Upper lobe of right lung (tissue), 1 donor: ENCODE data around the gene TMEM63C. TPM values are rescaled to one million over a fixed set of nuclear protein-coding genes. Genes with fewer than 3 reads are reported as not detected.

Source experiments
- ATAC-seq: fragments of 200-7000 bp; cut with Tn5 transposase; one replicate; pipeline ENCODE4 v1.9.1; 2020; ENCODE audit warnings: mild to moderate bottlenecking, moderate library complexity
- DNase-seq: peaks from one replicate; pipeline ENCODE4 v3.0.0-alpha.2; 2020
- H3K27ac ChIP-seq: fragments of 200-600 bp; one replicate; pipeline ENCODE4 v1.8.0; 2022
- H3K27me3 ChIP-seq: fragments of 200-600 bp; one replicate; pipeline ENCODE4 v1.8.0; 2022; ENCODE audit warnings: mild to moderate bottlenecking
- H3K36me3 ChIP-seq: fragments of 200-600 bp; one replicate; pipeline ENCODE4 v1.8.0; 2022
- H3K4me1 ChIP-seq: fragments of 200-600 bp; one replicate; pipeline ENCODE4 v1.8.0; 2022
- H3K4me3 ChIP-seq: fragments of 200-600 bp; one replicate; pipeline ENCODE4 v1.8.0; 2022; ENCODE audit warnings: mild to moderate bottlenecking
- H3K9me3 ChIP-seq: fragments of 200-600 bp; one replicate; pipeline ENCODE4 v1.8.0; 2022
- CTCF ChIP-seq: fragments of 200-600 bp; IDR thresholded peaks from one replicate; pipeline ENCODE4 v1.8.0; 2022; ENCODE audit warnings: antibody characterized with exemption
- intact Hi-C: fragments of 100-400 bp; cut with DNase I; formaldehyde crosslinking; loops from one replicate; pipeline ENCODE4 v1.11.0; 2022
- total RNA-seq: library from RNA; stranded (reverse); fragmentation: NEBNext Ultra II Directional; extraction: Animal tissue kit (Norgen Biotek cat#: 25700); gene quantifications from one replicate; pipeline ENCODE4 v1.2.1, GENCODE V29; 2021
- donor health status: DM: no; HTN: yes; CAD: no; lungs with severe emphysema.

TMEM63C gene
- total RNA-seq, 1 donor from 2014 or later, result 0.06 TPM

GRCh38 chr14:77139540-77140358 lies 41.8 kb upstream of the TMEM63C start:
- Histone ChIP-seq H3K4me3 (no peak overlapping the region), H3K9me3 (no peaks in the 10 kb centered on the region), H3K4me1 (peaks cover 13% of the 10 kb centered on the region), H3K27me3 (peaks cover 93% of the 10 kb centered on the region), H3K27ac (no peak overlapping the region), H3K36me3 (no peaks in the 10 kb centered on the region)
- ATAC-seq, result peak; percentile 42
- no peak for DNase-seq
- intact Hi-C loops, result no loop called here
- peak; percentile 35 for TF ChIP-seq CTCF

GRCh38 chr14:77140359-77141213 lies 41.0 kb upstream of the TMEM63C start:
- H3K36me3 ChIP-seq, result no peaks in the 10 kb centered on the region
- H3K4me3 ChIP-seq, result no peak overlapping the region
- H3K4me1 ChIP-seq, result peaks cover 13% of the 10 kb centered on the region
- peaks cover 94% of the 10 kb centered on the region for H3K27me3 ChIP-seq
- ATAC-seq (no peak), DNase-seq (no peak)
- H3K9me3 ChIP-seq, result no peaks in the 10 kb centered on the region
- no peak for TF ChIP-seq CTCF
- no peak overlapping the region for H3K27ac ChIP-seq
- intact Hi-C loops, result no loop called here

GRCh38 chr14:77141214-77142004 lies 40.2 kb upstream of the TMEM63C start, which contains the start of gene ZDHHC22:
ZDHHC22 (minus strand) TSS chr14:77141791; CDS start chr14:77139738, 2,053 bp downstream.
- DNase-seq (no peak), ATAC-seq (peak; percentile 32)
- intact Hi-C loops, result no loop called here
- H3K9me3 ChIP-seq, result no peaks in the 10 kb centered on the region
- H3K27me3 ChIP-seq, result peaks cover 97% of the 10 kb centered on the region
- TF ChIP-seq CTCF, result peak; percentile 26
- H3K4me3 ChIP-seq, result peak within 1 kb of the TSS; percentile 26
- no peaks in the 10 kb centered on the region for H3K36me3 ChIP-seq
- peaks cover 13% of the 10 kb centered on the region for H3K4me1 ChIP-seq
- H3K27ac ChIP-seq, result no peak within 1 kb of the TSS

GRCh38 chr14:77142005-77142800 lies 39.4 kb upstream of the TMEM63C start:
- peaks cover 98% of the 10 kb centered on the region for H3K27me3 ChIP-seq

More at GRCh38 chr14:77142005-77142800, 39.4 kb upstream of the TMEM63C start:
- intact Hi-C loops, result no loop called here
- DNase-seq (no peak), ATAC-seq (no peak)
- no peak overlapping the region for H3K4me3 ChIP-seq
- TF ChIP-seq CTCF, result no peak
- H3K36me3 ChIP-seq, result no peaks in the 10 kb centered on the region
- H3K9me3 ChIP-seq, result no peaks in the 10 kb centered on the region
- no peak overlapping the region for H3K27ac ChIP-seq
- H3K4me1 ChIP-seq, result peaks cover 13% of the 10 kb centered on the region
